HG02642 (cell line): ENCODE data around the gene HEPACAM2.
A peak's percentile ranks its signal among the peaks of the same experiment; 100 is the strongest.

ENCODE experiments used
- ATAC-seq: cut with Tn5 transposase; IDR thresholded peaks from one replicate; pipeline ENCODE4 v1.9.1; 2021; ENCODE audit warnings: mild to moderate bottlenecking; ENCODE audit not compliant: unreplicated experiment, poor library complexity

Gene HEPACAM2

DNA sequence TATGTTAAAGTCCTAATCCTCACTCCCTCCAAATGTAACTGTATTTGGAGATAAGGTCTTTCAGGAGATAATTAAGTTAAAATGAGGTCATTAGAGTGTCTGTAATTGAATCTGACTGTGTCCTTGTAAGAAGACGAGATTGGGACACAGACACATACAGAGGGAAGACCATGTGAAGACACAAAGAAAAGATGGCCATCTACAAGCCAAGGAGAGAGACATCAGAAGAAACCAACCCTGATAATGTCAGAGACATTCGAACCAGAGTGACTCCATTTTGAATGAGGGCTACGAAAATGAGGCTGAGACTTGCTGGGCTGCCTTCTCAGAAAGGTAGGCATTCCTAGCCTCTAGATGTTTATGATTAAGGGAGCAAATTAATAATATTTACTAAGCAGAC, 77.5 kb downstream of the HEPACAM2 start:
- no peak for ATAC-seq

DNA sequence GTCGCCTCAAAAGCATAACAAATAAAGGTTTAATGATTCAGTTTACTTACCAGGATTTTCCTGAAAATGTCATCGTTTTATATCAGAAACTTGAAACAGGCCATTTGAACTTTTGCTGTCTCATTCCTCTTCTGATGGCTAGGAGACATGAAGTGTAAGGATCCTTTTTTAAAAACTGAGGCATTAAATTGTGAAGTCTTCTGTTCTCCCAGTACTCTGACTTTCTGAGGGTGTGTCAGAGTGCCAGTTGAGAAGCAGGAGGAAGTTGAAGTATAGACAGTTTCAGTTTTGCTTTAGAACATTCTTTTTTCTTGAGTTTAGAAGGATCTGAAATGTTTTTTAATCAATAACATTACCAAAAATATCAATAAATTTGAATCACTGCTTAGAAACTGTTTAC, 78.1 kb downstream of the HEPACAM2 start, which contains the start of gene SAMD9L:
Gene SAMD9L (minus strand): TSS at position 242 of the 400 bp plus-strand sequence. CDS start 12,414 bp downstream, outside the sequence.
- ATAC-seq = peak; percentile 60

DNA sequence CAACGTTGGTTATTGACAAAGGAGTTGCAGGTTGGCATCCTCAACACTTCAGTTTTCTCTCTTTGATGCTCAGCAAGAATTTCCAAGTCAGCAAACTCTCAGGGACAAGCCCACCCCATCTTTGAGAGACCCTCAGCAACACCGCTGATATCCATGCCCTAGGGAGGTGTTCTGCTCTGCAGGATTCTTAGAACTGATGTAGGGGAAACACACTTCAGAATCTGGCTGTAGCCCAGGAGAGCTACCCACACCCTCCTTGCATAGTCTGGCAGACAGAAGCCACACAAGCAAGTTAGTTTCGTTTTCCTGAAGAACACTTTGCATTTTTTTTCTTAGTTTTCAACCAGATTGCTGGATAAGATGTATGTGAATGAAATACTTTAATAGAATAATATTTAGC, 78.9 kb downstream of the HEPACAM2 start:
- peak; percentile 85 for ATAC-seq

GRCh38 chr7:93146472-93147141, 79.7 kb downstream of the HEPACAM2 start:
- peak; percentile 38 for ATAC-seq

DNA sequence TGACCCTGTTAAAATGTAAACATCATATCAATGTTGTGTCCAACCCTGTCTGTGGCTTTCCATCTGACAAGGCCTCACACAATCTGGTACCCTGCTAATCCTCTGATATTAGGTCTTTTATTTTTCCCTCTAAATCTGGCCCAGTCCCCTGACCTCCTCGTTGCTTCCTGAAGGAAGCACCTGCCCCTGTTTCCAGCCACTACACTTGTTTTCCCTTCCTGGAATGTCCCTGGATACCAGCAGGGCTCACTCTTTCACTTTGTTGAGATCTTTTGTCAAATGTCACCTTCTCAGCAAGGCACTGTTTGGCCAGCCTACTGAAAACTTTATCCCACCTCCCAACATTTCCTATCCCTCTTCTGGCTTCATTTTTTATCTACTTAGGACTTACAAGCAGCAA, 80.2 kb downstream of the HEPACAM2 start:
- ATAC-seq = no peak

DNA sequence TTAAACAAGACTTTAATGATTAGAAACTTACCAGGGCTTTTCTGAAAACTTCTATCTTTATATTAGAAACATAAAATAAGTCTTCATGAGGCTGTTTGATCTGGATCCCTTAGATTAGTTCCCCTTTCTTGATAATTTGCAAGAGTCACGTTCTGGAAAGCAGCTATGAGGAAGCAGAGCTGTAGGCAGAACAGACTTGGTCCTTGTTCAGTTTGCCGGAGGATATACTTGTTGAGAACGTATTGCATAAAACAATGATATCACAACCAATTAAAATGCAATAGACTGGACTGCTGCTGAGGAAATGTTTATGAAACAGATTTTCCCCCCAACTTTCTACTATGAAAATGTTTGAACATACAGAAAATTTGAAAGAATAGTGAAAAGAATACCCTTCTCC, 80.9 kb downstream of the HEPACAM2 start:
- ATAC-seq = no peak

DNA sequence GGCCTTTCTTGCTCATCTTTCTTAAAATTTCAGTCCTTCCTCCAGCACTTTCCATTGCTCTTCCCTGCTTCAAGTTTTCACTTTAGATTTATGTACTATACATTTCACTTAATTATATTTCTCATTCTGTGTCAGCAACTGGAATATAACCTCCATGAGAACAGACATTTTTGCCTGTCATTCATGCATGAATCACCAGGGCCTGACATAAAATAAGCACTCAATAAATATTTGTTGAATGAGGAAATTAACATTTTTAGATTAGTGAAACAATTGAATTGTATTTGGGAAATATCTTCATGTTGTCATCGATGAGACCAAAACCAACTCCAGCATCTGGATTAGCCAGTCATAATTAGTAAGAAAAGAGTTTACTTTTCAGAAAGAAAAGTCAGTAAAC, 84.1 kb downstream of the HEPACAM2 start:
- ATAC-seq = no peak

DNA sequence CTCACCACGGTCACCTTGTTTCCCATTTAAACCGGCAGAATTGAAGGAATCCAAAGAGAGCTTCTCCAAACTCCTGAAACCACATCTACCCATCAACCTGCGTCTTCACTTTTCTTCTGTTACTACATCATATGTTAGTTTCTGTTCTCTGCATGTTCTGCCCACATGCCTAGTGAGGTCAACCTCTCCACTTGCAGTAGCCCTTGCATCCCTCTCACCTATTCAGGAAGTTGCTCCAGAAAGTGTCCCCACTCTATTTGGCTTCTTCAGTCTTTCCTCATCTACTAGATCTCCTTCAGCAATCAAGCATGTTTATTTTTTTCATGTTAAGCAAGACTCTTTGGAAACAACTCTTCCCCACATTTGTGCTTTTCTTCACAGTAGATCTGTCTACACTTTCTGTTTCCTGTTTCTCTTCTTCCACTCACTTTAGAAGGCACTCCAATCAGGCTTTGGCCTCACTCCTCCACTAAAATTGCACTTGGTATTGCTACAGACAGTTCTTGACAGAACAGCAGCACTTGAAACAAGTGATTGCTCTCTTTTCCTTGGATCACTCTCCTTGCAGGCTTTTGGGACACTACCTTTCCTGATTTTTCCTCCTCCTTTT, 85.6 kb downstream of the HEPACAM2 start:
- ATAC-seq = no peak

DNA sequence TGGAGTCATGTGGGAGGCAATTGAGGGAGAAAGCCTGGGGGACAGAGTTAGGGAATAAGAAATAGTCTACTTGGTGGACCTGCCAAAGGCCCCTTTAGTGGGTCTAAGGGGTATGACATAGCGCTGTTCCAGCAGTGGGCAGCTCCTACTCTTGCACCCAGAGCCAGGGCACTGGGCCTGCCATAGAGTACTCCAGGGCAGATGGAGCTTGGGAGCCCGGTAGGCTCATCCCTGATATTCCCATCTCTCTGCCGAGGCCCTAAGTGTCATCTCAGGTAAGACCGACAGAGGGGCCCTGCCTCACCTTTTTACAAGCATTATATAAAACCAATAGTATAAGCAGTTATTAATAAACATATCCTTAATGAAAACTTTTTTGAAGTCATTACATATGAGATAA, 87.7 kb downstream of the HEPACAM2 start:
- ATAC-seq = no peak
